GM04503 (cell line): ENCODE data around the gene OGFR.

ENCODE experiments used
- DNase-seq: peaks from one replicate; pipeline ENCODE4 v3.0.0-alpha.2; 2012; ENCODE audit warnings: low read depth

OGFR gene

DNA sequence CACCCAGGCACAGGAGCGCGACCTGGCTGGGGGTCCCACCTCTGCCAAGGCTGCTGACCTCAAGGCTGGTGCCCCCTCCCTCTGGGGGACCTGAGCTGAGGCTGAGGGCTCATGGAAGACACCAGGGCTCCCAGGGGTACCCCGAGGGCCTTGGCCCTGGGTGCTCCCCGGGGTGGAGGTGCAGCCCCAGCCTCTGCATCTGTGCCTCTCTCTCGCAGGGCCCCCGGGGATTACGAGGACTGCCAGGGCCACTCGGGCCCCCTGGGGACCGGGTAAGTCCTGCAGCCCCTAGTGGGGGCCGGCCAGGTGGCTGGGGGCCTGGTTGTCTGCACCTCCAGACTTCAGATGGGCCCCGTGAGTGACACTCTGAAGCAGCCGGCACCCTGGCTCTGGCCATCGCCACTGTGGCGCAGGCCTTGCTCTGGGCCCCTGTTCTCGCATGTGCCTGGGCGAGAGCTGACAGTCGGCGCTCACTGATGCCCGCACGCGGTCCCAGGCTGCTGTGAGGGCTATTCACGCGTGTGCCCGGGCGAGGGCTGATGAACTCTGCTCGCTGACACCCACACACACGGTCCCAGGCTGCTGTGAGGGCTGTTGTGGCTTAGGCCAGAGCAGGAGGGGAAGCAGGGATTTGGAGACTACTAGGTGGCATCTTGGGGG, 21.5 kb downstream of the OGFR start:
- DNase-seq: no peak

DNA sequence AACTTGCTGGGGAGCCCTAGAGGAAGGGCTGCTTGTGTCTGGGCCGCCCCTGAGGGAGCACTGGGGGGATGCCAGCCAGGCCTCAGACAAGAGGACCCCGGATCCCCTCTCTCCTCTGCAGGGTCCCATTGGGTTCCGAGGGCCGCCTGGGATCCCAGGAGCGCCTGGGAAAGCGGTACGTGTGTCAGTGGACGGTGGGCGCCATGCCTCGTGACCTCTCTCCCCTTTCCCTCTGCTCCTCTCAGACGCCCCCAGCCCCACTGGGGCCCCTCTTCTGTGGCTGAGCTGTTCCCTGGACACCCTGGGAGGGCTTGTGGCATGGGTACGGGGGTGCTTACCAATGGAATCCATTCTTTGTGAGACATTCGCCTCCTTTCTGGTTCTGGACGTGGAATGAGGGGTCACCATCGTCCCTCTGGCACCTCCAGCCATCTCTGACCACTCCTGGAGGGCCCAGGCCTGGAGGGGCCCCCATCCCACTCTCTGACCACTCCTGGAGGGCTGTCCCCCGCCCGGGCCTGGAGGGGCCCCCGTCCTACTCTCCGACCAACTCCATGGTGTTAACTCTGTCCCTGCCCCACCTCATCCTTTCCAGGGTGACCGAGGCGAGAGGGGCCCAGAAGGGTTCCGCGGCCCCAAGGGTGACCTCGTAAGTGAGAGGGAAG, 22.1 kb downstream of the OGFR start:
- no peak for DNase-seq

DNA sequence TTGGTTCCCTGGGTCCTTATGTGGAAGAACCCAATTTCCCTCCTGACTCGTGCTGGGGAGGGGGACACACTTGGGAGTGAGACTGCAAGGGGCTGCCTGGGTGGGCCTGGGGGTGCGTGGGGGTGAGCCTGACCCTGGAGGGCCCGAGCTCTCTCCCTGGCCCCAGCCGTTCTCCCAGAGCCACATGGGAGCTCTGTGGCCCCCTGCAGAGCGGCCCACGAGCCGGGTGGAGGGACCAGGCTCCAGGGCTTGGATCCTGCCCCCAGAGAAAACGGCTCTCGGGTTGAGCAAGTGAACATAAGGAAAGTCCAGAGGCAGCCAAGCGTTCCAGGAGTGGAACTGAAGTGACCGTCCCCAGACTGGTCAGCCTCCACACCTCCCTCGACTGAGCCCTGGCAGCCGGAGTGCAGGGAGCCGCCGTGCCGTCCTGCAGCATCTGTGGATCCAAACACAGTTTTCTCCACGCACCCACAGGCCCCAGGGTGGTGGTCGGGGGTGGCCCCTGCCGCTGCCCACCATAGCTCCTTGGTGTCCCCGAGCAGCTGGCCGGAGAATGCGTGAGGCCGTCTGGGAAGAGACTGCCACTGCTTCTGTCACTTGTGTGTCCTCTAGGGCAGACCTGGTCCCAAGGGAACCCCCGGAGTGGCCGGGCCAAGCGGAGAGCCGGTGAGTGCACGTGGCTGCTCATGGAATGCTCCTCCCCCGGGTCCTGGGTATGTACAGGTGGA, 22.8 kb downstream of the OGFR start:
- no peak for DNase-seq

DNA sequence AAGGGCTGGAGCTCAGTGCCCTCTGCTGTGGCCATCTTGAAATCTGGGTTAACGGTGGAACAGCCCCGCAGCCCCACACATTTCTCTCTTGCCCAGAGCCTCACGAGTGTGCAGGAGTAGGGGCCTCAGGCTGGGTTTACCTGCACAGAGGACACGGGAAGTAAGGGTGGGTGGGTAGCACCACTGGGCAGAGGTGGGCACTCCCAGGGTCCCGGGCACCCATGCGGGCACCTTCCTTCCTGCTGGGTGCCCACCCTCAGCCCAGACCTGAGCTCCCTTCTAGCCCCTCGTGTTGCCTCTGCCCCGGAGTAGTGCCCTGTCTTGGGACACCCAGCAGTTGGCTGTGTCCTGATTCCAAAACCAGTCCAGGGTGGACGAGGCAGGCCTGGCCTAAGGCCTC, 23.4 kb downstream of the OGFR start:
- no peak for DNase-seq

DNA sequence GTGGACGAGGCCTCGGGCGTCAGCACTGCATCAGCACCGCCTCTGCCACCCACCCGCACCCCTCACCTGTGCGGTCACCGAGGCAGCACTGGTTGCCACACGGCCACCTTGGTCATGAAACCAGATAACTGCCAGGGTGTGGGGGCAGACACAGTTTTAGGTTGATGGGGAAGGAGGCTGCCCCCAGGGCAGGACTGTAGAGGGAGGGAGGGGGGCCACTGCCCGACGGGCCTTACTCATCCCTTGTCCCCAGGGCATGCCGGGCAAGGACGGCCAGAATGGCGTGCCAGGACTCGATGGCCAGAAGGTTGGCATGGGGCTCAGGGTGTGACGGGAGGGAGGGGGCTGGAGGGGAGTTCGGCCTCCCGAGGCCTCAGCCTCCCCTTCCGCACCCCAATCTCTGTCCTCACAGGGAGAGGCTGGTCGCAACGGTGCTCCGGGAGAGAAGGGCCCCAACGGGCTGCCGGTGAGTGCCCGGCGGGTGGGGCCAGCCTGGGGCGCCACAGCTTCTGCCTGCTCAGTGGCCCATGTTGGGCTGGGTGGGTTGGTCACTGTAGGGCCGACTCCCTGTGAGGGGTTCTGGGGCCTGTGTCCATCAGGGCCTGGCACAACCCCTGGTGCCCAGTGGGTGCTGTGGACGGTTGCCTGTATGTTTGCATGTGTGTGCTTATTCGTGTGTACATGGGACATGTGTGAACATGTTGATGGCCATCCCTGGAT, 24.0 kb downstream of the OGFR start:
- no peak for DNase-seq

DNA sequence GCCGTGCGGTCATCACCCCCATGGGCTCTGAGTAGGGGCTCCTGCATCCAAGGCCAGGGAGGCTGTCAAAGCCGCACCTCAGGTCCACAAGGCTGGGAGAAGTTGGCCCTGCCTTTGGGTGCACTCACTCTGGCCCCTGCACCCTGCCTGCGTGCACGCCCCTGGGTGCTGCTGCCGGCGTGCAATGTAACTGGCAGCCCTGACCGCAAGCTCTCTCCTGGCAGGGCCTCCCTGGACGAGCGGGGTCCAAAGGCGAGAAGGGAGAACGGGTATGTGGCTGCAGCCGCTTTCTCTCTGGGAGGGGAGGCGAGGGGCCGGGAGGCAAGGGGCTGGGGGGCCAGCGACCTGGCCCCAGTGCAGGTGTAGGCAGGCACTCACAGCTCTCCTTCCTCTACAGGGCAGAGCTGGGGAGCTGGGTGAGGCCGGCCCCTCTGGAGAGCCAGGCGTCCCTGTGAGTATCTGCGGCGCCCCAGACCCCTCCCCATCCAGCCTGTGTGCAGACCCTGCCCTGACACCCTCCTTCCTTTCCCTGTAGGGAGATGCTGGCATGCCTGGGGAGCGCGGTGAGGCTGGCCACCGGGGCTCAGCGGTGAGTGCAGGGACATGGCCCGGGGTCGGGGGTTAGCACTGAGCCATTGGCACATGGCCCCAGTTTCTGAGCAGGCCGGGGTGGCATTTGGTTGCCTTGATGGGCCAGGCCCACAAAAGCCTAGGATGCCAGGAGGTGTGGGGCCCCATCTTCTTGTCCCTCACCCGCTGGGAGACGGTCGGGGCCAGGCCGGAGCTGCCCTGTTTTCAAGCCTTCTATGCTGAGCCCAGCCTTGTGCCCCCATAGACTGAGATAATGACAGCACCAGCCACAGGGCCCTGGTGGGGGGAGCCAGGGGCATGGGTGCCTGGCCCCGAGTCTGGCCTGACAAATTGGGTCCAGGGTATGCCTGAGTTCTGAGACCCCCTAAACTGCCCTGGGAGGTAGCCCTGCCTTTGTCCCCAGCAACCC, 24.9 kb downstream of the OGFR start:
- no peak for DNase-seq

DNA sequence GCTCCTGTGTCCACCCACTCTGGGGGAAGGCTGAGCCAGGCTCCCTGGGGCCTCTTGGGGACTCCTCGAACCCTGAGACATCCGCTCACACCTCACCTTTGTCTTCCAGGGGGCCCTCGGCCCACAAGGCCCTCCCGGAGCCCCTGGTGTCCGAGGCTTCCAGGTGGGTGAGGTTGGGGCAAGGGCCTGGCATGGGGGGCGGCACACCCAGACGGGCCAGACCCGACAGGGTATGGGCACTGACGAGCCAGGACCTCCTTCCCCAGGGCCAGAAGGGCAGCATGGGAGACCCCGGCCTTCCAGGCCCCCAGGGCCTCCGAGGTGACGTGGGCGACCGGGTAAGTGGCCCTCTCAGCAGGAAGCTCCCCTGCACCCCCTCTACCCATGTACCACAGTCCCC, 25.6 kb downstream of the OGFR start:
- no peak for DNase-seq

DNA sequence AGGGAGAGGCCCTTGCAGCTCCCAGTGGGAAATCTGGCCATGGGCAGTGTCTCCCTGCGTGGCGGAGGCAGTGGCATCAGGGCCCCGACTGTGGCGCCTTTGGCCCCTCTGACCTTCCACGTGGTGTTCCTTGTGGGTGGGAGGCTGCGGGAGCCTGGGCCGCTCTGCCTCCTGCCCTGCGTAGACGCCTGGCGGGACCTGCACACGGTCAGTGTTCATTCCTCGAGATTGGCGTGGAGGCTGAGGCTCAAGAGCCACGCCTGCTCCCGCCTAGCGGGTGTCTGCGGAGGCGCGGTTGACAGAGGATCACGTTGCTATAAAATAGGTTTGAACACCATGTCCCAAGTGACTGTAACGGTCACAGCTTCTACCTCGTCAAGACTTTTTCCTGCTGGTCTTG, 26.2 kb downstream of the OGFR start:
- DNase-seq: no peak

DNA sequence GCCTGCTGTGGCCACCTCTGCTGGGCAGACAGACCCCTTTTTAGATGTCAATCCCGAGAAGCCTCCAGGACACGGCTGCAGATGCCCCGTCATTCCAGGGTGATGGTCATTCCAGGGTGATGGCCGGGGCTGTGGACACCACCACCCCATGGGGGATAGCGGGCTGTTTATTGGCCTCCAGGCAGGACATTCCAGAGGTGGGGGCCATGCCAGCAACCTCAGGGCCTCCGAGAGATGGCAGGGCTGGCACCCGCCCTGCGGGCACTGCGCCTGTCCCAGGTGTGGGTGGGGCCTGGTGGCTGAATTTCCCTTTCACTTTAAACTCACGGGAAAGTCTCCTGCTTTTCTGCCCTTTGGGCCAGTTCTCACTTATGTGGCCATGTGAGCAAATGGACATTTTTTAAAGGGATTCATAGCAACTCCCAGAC, 26.7 kb downstream of the OGFR start:
- DNase-seq: no peak

DNA sequence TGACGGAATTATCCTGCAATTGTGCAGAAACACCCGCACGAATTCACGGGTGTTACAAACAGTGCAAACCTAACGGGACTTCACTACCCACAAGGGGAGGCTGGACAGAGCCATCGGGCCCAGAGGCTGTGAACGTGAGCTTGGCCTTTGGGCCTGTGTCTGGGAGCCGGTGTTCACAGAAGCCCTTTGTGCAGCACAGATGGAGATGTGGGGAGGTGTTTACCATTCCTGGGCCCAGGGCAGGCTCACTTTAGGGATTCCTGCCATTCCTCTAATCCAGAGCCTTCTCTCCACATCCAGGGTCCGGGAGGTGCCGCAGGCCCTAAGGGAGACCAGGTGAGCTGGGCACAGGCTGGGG, 27.2 kb downstream of the OGFR start:
- no peak for DNase-seq

DNA sequence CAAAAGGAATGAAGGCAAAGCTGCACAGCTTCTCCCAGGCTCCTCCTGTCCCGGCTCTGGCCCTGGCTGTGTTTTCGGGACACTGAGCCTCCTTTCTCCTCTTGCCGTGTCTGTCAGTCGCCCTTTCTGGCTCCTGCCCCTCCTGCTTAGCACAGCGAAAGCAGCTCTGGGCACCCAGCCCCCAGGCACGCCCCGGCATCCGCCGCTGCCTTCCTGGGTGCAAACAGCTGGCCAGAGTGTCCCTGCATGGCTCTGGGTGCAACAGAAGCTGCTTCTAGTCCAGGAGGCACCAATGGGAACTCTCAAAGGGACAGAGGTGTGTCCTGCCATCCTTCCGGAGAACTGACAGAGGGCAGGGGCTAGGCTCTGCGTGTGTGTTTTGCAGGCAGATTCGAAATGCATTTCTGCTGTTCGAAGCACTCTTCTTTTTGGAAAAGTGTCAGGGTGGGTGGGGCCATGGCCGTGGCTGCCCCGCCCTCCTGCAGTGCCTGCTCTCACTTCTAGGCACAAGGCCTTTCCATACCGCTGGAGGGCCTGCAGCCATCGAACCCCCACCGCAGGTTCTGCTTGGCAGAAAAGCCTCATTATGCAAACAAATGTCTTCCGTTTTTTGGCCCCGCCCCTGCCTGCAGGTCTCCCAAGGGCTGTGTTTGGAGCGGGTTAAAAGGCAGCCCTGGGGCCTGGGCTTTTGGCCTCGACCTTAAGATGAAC, 27.7 kb downstream of the OGFR start:
- DNase-seq: no peak

DNA sequence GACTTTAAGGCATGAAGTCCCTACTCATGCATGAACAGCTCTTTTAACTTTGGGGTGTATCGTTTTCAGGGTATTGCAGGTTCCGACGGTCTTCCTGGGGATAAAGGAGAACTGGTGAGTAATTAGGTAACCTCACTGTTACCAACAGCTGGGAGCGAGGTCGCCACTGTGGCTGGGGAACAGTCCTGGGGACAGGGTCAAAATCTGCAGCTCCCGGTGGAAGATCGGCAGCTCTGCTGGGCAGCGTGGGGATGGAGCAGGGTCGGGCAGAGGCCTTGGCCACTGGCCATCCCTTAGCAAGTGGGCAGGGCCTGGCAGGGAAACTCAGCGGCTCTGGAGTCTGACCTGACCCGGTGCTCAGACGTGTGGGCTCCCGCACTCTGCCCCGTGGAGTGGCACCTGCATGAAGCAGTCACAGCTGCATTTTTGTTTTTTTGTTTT, 28.3 kb downstream of the OGFR start:
- no peak for DNase-seq

DNA sequence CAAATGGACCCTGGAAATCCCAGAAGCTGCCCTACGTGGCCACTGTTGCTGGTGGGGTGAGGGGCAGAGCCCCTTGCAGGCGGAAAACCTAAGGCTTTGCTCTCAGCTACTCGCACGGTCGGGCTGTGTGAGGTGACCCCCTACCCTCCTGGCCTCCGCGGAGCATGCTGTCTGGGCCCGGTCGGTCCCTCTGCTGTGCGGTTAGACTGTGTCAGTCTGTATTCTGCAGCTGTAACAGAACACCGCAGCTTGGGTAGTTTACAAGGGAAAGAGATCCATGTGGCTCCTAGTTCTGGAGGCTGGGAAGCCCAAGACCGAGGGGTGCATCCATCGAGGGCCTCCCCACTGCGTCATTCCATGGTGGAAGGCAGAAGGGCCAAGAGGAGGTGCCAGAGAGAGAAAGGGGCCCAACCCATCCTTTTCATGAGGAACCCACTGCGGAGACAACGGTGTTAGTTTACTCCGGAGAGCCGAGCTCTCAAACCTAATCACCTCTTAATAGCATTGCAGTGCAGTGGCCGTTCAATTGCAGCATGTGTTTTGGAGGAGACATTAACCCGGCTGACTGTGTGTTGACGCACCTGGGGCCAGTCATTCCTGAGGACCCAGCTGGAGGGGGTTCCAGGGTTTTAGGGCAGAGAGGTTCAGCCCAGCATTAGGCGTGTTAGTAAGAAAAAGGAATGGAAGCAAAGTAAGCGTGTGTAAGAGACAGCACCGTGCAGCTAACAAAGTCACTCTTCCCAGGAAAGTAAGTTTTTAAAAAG, 30.5 kb downstream of the OGFR start:
- DNase-seq: no peak

DNA sequence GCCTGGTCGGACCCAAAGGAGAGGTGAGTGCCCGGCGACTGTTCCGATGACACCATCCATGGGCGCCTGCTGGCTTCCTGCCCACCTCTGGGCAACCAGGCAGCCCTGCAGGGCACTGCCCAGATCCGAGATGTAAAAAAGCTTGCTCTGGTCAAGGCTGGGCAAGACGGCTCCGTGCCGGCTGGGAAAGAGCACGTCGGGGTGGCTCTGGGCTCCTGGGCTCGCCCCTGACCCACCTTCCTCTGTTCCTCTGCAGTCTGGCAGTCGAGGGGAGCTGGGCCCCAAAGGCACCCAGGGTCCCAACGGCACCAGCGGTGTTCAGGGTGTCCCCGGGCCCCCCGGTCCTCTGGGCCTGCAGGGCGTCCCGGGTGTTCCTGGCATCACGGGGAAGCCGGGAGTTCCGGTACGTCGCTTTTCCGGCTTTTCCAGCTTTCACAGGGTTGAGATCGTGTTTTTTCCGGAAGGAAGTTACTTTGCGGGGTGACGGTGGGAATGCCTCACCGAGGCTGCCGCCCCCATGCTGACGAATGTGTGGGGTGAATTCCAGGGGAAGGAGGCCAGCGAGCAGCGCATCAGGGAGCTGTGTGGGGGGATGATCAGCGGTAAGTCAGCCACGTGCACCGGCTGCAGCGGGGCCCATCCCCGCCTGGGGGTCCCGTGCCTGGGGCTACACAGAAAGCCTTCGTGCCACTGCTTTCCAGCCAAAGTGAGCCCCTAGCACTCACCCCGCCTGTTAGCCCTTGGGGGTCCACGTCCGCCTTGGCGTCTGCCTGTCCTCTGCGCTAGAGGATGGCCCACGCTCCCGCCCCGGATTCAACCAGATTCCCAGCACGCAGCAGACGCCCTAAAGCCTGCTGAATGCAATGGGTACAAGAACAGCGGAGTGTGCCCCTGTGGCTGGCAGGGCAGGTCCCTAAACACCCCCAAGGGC, 31.6 kb downstream of the OGFR start:
- no peak for DNase-seq

DNA sequence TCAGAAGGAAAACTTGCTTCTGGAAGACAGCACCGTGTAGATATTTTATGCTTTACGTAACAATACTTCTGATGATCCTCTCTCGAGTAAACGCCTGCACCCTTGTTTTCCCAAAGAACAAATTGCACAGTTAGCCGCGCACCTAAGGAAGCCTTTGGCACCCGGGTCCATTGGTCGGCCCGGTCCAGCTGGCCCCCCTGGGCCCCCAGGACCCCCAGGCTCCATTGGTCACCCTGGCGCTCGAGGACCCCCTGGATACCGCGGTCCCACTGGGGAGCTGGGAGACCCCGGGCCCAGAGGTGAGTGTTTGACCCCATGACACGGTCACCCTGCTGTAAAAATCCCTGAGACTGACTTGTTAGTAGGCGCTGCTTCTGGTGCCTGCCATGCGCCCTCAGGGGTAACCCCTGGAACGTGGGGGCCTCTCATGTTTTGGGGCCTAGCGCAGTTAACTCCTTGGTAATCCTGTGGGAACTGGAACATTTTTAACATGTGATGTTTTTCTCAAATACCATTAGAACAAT, 32.4 kb downstream of the OGFR start:
- DNase-seq: no peak

DNA sequence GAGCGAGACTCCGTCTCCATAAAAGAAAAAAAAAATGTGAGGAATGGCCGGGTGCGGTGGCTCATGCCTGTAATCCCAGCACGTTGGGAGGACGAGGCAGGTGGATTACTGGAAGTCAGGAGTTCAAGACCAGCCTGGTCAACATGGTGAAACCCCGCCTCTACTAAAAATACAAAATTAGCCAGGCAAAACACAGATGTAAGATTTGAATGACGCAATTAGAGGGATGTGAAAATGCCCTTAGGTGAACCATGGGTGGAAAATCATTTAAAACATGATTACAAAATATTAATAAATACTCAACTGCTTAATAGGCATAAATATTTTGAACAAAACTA, 33.1 kb downstream of the OGFR start:
- no peak for DNase-seq

DNA sequence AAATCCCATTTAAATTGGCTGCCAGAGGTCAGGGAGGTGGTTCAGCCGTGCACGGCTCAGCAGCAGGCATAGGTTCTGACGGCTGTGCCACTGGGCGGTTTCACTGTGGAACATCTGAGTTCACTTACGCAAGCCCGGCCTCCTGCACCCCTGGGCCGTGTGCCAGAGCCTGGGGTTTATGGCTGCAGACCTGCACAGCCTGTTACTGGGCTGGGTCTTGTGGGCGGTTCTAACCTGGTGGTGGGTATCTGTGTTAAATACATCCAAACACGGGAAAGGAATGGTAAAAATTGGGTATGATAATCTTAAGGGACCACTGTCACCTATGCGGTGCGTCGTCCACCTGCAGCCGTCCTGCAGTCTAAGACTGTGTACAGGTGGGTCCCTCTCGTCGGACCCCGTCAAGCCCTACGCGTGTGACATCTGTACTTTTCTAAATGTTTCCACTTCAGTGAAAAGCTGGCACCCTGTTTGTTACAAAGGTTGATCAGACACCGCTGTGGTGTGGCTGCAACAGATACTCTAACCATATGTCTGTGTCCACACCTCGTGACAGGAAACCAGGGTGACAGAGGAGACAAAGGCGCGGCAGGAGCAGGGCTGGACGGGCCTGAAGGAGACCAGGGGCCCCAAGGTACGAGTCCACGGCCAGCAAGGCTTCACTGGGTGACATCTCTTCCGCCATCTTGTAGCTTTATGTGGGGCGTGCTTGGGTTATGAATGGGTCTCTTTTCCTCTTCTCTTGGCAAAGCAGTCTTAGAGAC, 33.7 kb downstream of the OGFR start:
- DNase-seq: no peak

DNA sequence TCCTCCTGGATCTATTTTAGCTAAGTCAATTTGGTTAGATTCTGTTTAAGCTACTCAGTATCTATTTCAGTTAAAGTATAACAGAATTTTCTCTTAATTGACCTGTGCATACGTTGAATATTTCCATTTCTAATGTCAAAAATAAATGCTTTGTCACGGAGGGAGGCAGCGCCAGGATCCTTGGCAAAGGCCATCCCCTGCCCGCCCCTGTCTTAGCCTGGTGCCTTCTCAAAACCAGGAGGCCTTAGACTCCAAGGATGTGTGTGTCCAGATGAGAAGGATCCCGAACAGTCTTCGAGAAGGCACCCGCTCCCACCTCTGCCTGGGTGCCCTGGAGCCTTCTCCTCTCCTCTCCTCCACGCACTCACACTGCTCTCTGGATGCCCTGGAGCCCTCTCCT, 34.6 kb downstream of the OGFR start:
- DNase-seq: no peak
